GM12874 (cell line): Measurements from ENCODE around the gene SLC39A11.

Source experiments
- TF ChIP-seq, protein P1 (sequence below): IDR thresholded peaks from 2 replicates; pipeline ENCODE4 v1.5.1; 2011; ENCODE audit warnings: low read depth, mild to moderate bottlenecking, control low read depth, low read length, moderate library complexity; ENCODE audit not compliant: insufficient read depth

SLC39A11 gene

DNA sequence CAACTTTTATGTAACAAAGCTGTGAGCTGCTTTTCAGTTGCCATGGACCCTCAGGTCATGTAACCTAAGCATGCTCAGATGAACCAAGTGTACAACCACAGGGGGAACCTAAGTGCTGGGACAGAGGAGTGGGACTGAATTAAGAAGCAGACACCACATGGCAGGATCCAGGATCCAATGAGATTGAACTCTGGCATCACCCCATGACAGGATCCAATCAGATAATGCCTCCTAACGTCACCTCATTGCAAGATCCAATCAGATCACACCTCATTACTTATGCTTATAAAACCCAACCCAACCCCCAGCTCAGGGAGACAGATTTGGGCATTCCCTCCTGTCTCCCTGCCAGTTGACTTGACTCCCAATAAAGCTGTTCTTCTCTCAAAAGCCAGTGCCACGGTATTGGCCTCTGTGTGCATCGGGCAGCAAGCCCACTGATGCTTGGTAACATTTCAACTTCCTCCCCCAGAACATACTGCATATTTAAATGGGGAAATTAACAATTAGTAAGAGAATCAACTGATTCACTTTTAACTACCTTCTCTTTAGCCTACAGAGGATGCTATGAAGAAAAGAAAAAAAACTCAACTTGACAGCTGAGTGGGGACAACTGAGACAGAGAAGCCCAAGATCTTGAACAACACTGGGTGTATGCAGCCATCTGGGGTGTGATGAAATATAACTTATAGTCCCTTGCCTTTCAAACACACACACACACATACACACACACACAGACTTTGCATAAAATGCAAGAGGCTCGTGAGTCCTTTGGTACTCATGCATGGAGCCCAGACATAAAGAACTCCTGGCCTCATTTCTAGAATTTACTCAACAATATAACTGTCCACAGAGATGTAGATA is 148.4 kb downstream of the SLC39A11 start:
- TF ChIP-seq, protein P1, sequence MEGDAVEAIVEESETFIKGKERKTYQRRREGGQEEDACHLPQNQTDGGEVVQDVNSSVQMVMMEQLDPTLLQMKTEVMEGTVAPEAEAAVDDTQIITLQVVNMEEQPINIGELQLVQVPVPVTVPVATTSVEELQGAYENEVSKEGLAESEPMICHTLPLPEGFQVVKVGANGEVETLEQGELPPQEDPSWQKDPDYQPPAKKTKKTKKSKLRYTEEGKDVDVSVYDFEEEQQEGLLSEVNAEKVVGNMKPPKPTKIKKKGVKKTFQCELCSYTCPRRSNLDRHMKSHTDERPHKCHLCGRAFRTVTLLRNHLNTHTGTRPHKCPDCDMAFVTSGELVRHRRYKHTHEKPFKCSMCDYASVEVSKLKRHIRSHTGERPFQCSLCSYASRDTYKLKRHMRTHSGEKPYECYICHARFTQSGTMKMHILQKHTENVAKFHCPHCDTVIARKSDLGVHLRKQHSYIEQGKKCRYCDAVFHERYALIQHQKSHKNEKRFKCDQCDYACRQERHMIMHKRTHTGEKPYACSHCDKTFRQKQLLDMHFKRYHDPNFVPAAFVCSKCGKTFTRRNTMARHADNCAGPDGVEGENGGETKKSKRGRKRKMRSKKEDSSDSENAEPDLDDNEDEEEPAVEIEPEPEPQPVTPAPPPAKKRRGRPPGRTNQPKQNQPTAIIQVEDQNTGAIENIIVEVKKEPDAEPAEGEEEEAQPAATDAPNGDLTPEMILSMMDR: no peak

DNA sequence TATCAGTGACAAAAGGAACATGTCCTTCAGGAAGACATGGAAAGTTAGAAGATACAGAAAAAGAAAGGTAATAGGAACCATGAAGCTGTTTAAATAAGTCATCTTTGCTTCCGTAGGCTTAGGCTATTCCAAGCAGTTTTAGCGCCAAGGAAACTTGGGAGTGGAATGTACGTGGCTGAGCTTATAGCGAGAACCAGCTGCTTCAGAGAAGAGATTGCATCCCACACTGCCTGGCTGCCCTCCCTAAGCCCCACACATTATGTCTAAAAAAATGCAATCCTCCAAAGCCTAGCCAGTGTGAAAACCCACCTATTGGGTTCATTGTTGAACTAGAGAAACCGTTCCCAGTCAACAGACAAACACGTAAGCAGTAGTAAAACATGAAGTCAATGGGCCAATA is 149.9 kb downstream of the SLC39A11 start:
- TF ChIP-seq, protein P1: no peak

DNA sequence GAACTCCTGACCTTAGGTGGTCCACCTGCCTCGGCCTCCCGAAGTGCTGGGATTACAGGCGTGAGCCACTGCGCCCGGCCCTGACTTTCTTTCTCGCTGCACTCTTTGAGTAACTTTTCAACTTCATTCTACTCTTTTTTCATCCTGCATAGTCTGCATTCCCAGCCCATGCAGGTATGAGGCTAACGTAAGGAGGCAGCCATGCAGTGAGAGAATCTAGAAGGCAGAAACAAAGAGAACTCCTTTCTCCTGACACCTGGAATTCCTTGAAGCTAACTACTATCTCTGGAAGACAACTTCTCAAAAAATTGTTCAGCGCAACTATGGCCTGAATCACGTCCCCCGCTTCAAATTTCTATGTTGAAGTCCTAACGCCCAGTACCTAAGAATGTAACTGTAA is 152.0 kb downstream of the SLC39A11 start:
- TF ChIP-seq, protein P1: no peak

DNA sequence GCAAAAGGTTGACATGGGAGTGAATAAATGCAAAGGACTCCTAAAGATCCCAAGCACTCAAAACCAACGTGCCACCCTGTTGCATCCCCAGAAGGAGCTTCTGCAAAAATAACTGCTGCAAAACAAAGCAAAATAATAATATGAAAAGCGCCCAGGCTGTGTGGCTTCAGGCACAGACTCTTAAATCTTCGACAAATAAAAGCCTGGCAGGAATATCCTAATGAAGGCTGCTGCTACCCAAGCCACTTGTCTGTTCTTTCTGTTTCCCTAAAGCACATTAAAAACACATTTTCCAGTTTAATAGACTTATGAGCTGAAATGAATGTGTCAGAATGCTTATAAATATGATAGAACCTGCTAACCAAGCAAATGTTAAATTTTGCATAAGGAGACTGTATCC is 154.0 kb downstream of the SLC39A11 start:
- TF ChIP-seq, protein P1: no peak

DNA sequence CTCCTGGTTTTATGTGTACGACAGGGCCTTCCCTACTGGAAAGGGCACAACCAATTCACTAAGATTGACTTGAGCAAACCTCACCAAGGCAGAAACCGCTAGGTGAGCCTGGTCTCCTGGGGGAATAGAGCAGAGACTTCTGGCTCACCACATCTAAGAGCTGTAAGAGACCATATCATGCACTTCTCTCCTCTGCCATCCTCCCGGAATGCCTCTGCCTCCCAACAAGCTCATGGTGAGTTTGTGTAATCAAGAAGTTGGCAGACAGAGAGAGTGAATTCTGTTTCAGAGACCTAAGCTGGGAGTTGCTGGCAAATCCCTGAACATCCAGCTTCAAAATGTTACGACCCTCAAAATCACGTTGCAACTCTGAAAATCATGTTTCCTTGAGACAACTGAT is 154.8 kb downstream of the SLC39A11 start:
- TF ChIP-seq, protein P1: no peak

DNA sequence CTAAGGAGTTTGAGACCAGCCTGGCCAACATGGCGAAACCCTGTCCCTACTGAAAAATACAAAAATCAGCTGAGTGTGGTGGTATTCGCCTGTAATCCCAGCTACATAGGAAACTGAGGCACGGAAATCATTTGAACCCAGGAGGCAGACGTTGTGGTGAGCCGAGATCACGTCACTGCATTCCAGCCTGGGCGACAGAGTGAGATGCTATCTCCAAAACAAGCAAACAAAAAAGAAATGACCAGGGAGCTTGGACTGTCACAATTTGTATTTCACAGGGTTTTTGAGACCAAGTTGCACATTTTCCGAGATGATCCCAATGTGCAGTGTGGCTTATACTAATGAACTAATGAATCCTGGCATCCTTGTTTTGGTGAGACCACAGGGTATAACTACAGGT is 156.5 kb downstream of the SLC39A11 start:
- TF ChIP-seq, protein P1: no peak

DNA sequence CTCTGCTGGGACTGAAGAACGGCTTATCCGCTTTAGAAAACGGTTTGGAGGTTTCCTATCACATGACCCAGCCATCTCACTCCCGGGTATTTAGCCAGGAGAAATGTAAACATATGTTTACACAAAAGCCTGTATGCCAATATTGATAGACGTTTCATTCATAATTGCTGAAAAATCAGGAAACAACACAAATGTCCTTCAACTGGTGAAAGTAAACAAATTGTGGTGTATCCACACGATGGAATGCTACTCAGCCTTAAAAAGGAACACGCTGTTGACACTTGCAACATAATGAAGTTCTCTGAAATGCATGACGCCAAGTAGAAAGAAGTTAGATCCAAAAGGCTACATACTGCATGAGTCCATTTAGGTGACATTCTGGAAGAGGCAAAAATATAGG is 157.6 kb downstream of the SLC39A11 start:
- TF ChIP-seq, protein P1: no peak
